Measurements from ENCODE around the gene MLC1.
A peak's percentile ranks its signal among the peaks of the same experiment; 100 is the strongest.

The MLC1 gene

DNA sequence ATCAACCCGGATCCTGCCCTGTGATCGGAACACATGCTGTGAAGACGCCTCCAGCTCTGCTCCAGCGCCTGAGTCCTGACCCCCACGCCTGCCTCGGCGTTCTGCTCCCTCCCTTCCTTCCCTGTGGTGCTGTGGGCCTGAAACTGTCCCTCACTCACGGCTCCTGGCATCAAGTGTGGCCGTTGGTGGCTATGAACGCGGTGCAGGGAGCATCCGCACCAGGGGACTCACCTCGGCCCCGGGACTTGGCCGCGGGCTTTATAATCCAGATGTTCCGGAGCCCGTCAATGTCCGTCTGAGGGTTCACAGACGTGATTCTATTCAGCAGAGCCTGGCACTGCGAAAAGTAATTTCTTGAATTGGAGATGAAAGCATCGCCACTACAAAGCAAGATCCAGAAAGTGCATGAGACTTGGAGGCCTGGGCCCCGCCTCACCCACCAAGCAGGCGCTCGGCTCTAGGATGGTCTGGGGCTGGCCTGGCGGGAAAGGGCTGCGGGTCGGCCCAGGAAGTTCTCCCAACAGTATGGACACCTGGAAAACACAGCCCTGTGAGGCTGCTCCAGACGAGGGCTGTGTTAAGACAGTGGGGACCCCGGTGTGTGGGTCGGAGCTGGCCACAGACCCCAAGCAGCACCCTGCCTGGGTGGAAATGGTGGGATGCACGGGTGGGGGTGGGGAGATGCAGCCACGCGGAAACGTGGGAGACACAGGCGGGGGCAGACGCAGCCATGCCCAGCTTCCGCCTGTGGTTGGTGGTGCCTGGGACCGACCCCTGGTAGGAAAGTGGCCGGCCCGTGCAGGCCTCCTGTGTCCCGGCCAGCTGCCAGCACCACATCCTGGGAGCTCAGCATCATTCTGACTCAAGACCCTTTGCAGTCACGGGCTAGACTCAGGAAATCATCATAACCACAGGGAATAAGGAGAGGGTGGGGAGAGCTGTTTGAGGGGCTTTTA lies 50.8 kb downstream of the MLC1 start:
- no peak for DNase-seq

DNA sequence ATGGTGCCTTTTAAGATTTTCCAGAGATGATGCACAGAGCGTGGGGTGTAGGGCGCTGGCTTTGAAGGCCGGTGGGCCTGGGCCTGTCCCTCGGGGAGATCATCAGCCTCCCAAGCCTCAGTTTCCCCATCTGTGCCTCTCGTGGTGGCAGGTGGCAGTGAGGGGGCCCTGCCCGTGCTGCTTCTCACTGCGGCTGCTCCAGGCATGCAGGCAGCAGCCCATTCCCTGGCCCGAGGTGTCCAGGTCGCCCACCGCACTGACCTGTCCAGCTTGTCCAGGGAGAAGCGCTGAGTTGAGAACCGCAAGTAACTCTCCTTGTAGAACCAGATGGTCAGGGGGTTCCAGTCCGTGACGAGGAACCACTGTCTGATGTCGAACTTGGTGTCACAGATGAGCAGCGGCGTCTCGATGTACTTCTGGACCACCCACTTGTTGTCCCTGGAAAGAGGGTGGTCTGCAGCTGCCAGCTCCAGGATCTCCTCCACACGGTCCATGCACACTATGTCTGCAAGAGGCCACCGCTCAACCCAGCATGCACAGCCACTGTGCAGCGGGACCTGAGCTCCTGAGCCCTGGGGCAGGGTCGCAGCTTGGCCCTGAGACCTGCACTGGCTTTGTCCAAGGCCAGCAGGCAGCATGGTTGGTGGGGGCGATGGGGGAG lies 52.2 kb downstream of the MLC1 start:
- no peak for DNase-seq

DNA sequence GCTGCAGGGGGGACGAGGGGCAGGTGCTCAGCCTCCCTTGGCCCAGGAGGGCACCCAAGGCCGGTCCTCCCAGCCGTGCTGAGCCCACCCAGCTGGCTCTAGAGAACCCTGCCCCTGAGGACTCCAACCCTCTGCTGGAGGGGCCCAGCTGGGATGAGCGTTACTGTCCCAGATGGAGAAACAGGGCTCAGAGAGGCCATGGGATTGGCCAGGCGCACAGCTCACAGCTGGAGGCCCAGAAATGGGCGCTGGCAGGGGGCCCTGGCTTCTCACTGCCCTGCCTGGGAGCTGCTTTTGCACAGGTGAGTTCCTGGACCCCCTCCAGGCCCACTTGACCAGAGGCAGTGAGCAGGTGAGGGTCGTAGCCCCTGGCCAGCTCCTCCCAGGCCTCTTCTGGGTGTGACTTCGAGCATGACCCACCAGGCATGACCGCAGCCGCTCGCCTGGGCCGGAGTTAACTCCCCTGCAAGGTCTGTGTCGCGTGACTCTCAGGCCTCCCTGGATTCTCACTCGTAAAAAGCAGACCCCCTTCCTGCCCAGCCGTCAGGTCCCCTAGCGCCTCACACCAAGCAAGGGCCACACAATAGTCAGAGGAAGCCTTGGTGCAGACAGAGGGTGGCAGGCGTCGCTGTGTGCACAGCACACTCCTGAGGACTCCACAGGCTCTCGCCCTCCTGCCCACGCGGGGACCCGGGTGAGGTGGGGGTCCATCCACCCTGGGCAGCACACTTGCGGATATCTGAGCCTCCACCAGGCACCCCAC lies 52.9 kb downstream of the MLC1 start:
- no peak for DNase-seq

DNA sequence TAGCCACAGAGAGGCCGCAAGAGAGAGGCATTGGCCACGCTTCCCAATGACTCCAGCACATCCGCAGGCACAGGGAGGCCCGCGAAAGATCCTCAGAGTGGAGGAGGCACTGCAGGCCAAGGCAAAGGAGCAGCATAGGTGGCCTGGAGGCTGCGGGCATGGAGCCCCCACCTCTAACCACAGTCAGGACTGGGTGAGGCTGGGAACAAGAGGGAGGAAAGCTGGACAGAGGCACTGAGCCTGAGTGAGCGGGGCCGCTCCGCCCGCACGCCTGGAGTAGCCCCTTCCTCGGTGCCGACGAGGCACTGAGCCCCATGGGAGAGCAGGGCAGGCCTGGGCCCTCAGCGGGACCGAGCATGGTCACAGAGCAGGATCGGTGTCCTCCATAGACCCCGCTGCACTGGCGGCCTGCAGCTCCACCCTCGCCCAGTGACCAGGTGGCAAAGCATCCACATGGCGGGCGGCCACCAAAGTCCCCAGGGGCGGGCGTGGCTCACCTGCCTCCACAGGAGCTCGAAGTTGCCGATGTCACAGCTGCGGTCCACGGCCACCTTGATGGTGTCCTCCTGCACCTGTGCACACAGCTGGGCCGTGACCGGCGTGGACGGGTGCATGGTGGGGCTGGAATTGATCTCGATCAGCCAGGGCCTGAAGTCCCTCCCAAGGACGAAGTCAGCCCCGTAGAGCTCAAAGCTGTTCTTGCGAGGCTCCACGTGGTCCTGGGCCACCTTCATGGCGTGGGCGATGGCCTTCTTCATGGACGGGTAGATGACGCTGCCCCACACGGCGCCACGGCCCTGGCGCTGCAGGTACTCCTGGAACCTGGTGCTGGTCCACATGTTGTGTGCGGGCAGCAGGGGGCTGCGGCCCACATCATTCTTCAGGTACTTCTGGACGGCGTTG lies 53.8 kb downstream of the MLC1 start:
- peak; percentile 31 for DNase-seq

DNA sequence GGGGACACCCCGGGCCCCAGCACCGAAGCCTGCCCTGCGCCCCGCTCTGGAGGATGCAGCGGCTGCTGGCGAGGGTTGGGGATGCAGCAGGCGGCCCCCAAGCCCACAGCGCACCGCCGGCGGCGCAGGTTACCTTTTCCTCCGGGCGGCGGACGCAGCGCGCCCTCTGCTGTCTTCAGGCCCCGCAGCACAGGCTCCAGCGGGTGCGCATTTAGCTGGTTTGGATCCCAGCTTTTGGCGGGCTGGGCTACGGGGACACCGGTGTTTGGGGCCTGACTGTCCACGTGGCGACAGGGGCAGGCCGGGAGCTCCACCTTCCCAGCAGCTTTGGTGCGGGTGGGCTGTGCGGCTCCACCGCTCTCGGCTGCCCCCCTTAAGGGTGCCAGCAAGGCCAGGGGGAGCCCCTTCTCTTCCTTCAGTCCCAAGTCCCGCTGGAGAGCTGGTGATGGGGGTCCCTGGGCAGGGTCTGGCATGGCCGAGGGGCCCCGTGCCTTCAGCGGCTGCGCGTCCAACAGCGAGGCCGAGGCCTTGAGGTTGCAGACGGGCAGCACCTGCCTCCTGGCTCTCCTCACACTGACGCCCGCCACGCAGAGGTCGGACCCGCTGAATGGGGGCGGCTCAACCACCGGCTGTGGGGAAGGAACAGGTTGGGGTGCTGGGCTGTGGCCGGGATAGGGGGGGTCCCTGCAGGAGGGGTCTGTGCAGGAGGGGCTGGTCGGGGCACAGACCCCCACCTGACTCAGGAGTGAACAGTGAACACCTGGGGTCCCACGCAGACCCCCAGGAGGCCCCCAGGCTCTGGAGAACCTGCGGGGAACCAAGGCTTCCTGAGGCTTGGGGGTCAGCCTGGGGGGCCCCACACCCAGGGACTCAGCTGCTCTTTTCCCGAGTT lies 54.7 kb downstream of the MLC1 start:
- DNase-seq = peak; percentile 87

DNA sequence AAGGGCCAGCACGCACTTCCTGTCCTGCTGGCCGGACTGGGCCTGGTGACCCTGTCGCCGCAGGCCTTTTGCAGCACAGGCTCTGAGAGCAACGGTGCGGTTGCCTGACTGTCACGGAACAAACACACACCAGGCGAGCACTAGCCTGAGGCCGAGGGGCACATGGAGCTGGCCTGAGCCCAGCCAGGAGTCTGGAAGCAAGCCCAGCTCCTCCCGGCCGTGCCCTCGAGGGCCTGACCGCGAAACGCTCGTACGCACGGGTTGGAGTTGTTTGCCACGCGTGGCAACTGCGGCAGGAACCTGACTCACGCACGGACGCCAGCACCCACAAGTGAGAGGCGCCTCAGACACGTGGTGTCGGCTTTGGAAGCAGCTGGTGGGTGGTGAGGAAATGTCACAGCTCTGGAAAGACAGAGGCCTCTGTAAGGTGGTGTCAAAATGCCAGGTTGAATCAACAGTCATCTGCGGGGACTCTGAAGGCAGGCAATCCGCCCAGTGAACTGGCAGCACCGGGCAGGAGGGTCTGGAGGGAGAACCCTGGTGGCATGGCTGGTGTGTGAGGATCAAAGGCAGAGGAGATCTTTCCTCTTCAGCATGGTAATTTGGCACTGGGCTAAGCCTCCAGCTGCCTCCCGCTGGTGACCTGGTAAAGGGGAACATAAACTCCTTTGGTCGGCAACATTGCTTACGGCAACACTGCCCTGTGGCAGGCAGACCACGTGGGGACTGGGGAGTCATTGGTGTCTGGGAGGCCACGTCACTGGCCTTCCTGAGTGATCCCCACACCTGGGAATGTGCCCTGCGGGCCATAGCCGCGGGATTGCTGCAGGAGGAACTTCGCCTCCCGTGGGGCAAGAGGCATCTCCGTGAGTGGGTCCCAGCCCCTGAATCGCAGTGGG lies 57.3 kb downstream of the MLC1 start:
- peak; percentile 46 for DNase-seq

DNA sequence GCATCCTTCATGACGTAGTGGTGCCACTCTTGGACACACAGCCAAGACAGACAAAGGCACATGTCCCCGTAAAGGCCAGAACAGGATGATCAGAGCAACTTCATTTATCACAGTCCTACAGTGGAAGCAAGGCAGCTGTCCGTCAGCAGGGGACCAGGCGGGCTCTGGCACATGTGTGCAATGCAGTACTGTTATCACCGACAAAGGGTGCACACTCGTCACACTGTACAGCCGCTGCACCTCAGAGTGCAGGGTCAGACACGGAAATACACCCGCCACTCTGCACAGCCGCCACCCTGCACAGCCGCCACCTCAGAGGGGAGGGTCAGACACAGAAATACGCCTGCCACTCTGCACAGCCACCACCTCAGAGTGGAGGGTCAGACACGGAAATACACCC lies 59.2 kb downstream of the MLC1 start:
- no peak for DNase-seq

DNA sequence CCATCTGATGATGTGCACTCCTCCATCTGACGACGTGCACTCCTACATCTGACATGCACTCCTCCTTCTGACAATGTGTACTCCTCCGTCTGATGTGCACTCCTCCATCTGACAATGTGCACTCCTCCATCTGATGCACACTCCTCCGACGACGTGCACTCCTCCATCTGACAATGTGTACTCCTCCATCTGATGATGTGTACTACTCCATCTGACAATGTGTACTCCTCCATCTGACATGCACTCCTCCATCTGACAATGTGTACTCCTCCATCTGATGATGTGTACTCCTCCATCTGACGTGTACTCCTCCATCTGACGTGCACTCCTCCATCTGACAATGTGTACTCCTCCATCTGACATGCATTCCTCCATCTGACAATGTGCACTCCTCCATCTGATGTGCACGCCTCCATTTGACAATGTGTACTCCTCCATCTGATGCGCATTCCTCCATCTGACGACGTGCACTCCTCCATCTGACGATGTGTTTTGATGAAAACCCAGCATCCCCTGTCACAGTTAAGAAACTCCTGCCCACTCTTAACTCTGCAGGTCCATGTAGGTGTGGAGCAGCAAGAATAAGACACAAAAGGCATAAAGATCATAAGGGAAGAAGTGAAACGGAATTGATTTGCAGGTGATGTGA lies 62.9 kb downstream of the MLC1 start:
- no peak for DNase-seq

DNA sequence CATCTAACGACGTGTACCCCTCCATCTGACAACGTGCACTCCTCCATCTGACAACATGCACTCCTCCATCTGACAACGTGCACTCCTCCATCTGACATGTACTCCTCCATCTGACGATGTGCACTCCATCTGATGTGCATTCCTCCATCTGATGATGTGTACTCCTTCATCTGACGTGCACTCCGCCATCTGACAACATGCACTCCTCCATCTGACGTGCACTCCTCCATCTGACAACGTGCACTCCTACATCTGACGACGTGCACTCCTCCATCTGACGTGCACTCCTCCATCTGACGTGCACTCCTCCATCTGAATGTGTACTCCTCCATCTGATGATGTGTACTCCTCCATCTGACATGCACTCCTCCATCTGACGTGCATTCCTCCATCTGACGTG lies 64.6 kb downstream of the MLC1 start:
- no peak for DNase-seq

DNA sequence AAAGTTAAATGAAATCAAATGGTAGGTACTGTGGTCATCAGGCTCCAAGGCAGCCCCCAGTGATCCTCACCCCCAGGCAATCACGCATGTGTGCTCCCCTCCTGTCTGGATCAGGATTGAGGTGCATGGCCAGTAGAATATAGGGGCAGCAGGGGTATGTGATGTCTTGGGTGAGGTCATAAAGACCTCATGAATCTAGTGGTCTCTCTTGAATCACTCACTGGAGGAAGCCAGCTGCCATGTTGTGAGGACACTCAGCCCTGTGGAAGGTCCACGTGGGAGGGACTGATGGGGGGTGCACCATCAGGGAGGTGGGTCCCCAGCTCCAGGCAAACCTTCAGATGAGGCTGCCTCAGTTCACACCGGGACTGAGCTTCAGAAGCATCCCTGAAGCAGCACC lies 65.9 kb downstream of the MLC1 start:
- DNase-seq = no peak

DNA sequence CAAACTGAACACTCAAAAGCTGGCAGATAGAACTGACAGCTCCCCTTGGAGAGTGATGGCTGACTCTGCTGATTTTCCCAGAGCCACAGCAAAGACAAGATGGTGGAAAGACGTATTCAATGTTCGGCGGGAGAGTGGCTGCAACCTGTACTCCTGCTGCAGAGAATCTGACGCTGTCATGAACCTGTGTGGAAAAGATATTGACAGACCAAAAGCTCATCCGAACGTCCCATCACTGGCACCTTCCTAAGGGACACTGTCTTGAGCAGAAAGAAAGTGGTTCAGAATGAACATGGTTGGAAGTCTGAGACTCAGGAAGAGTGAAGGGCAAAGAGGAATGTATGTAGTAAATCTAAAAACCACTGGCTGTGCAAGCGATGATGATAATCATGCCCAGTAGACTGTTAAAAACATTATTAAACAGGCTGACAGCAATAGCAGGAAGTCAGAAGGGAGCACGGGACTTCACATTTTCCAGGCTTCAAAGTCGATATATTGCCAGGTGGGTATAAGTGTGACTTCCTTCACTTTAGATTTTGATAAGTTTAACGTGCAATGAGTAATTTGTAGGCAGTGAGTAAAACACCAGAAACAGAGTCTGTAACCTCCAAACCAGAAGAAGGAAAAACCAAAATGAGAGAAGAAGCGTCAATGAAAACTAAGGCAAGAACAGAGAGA lies 66.5 kb downstream of the MLC1 start:
- no peak for DNase-seq

DNA sequence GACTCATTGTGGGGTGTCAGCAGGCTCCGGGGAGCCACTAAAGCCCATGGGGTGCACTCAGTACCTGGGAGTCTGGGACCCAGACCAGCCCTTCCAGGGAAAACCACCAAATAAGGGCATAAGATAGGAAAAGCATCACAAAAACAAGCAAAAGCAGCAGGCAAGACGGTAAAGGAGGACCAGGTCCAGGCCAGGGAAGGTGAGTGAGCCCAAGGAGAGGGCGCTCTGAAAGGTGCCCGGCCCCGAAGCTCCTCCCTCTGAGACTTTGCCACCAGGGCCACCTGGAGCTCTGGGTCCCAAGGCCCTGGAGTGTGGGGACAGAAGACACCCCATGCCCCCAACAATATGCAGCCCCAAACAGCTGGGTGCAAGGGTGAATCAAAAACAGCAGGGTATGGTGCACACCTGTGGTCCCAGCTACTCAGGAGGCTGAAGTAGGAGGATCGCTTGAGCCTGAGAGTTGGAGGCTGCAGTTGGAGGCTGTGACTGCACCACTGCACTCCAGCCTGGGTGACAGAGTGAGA lies 67.5 kb downstream of the MLC1 start:
- DNase-seq = no peak

DNA sequence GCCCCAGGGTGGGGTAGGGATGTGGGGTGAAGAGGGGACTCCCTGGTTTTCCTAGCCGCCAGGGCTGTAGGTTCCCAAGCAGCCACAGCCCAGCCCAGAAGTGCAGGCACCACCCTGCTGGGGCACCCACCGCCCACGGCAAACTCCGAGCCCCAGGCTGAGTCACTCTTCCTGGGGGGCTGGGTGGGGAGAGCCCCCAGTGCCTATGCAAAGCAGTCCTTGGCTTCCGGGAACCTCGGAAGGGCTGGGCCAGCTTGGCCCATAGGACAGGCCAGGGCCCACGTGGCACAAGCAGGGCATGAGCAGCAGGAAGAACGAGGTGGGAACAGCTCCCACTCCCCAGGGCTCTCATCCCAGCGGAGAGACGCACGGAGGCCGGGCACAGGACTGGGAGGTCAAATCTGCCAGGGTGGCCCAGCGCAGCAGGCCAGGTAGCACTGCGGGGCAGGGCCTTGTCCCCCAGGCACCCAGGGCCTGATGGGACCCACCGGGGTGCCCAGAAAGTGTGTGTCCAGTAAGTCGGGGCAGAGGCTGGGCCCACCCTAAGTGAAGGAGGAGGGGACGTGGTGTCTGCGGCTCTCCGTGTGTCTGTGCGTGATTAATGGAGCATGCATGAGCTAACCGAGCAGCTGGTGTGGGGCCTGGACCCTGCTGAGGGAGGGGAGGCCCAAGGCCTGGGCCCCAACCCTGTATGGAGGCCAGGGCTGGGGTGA lies 68.1 kb downstream of the MLC1 start:
- DNase-seq = peak; percentile 76

DNA sequence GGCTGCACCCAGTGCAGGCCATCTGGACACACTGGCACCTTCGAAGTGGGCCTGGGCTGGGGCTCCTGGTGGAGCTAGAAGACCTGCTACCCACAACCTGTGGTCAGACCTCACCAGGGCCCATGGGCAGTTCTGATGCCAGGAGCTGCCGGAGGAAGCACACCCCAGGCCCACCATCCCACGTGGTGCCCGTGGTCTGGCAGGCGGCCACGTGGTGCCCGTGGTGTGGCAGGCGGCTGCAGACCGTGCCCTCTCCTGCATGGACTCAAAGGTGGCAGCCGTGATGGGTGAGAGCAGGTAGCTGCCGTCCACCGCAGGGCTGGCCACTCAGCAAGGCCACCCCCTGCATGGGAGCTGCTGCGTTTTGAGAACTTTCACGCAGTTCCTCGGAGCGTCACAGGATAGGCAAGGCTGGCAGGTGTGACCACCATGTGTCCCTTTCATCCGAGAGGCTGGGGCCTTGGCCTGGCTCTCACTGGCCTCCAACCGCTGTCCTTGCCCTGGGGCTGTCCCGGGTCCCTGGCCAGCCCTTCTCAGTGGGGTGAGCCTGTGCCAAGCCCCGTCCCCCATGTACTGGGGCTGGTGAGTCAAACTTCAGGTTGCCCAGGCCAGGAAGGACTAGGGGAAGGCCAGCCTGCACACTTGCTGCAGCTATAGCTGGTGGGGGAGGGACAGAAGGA lies 68.8 kb downstream of the MLC1 start:
- peak; percentile 35 for DNase-seq

DNA sequence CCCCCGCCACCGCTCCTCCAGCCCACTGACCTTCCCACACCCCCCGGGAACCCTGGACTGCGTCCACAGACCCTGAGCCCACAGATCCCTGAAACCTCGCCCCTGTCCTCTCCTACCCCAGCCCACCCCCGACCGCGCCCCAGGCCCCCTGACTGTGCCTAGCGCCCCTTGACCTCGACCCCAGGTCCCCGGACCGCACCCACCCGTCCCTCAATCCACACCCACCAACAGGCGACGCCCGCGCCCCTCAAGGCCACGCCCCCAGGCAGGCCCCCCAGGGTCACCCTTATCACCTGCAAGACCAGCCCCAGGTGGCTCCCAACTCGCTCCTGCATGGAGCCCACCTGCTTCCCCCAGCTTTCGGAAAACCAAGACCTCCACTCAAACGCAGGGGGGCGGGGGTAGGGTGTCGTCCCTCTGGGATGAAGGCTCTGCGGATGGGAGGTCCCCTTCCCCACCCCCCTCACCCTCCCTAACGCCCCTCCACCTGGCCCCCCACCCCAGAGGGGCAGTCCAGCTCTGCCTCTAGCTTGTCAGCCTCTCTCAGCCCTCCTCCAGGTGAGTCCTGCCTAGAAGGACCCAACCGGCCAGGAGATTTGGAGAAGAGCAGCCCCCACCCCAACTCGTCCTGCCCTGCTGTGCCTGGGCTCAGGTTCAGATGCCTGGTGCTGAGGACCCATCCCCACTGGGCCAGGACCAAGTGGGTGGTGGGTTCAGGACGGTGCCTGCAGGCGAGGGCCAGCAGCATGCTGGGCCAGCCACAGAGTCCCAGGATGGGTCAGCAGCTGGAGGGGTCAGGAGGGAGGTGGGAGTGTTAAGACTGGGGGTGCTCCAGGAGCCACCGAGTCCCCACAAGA lies 69.5 kb downstream of the MLC1 start:
- peak; percentile 32 for DNase-seq

DNA sequence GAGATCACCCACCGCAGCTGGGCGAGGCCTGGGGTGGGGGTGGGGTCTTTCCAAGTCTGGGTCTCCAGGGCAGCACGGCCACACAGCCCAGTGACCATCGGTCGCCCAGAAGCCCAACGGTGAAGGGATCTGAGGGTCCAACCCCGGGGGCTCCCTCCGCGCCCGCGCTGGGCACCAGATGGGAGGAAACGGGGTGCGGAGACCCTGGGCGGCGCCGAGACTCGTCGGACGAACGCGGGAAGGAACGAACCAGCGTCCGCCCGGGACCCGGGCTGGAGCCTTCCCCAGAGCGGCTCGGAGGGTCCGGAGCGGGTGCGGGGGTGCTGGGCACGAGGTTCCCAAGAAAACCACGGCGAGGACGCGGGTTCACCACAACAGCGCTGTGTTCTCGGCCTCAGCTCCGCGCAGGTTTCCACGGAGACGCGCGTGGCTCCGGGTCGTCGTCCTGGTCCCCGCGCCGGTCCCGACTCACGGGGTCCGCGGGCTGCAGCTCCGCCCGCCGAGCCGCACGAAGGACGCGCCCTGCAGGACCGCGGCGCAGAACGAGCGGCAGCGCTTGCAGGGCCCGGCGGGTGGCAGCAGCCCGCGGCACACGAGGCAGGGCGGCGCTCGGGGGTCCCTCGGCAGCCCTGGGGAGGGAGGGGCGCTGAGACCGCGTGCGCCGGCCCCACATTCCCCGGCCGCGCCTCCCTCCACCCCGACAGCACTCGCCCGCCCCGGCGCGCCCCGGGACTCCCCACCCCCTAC lies 70.4 kb downstream of the MLC1 start:
- no peak for DNase-seq

All from activated CD4-positive, CD25-positive, alpha-beta regulatory T cell treated with anti-CD3 and anti-CD28 coated beads, Interleukin-2, amount 50 U/mL, for 72 hours (primary cell).